ENCODE measurements around the gene KCNK4. TPM values are rescaled to one million over a fixed set of nuclear protein-coding genes. Genes with fewer than 3 reads are reported as not detected.

The KCNK4 gene
- total RNA-seq, 1 donor from 2014 or later = not detected

DNA sequence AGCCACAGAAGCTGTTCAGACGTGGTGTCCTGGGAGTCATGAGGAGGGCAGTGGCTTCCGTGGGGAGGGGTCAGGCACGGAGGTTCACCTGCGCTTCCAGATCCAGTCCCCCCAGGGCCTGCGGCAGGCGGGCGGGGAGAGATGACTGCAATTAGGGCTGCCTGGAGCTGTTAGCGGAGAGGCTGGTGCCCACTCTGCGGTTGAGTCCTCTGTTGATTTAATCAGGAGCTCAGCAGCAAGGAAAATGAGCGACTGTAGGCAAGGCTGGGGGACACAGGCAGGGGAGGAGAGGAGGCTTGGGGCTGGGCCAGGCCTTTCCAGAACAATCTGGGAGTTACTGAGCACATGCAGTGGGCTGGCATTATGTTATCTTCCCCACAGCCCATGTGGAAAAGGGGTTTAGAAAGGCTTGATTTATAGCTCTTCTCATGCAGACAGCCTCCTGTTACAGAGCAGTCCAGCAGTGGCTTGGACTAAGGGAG lies 26.7 kb upstream of the KCNK4 start:
- Histone ChIP-seq H3K4me1 (peaks cover 11 to 23% of the 10 kb centered on the region in 2 donors), H3K9me3 (no peaks in the 10 kb centered on the region), H3K27ac (no peak overlapping the region), H3K27me3 (no peaks in the 10 kb centered on the region), H3K4me3 (no peak overlapping the region), H3K36me3 (peaks cover 58 to 74% of the 10 kb centered on the region in 2 donors)
- intact Hi-C loops (cut with DNase I) = no loop called here
- TF ChIP-seq, protein P1, sequence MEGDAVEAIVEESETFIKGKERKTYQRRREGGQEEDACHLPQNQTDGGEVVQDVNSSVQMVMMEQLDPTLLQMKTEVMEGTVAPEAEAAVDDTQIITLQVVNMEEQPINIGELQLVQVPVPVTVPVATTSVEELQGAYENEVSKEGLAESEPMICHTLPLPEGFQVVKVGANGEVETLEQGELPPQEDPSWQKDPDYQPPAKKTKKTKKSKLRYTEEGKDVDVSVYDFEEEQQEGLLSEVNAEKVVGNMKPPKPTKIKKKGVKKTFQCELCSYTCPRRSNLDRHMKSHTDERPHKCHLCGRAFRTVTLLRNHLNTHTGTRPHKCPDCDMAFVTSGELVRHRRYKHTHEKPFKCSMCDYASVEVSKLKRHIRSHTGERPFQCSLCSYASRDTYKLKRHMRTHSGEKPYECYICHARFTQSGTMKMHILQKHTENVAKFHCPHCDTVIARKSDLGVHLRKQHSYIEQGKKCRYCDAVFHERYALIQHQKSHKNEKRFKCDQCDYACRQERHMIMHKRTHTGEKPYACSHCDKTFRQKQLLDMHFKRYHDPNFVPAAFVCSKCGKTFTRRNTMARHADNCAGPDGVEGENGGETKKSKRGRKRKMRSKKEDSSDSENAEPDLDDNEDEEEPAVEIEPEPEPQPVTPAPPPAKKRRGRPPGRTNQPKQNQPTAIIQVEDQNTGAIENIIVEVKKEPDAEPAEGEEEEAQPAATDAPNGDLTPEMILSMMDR (IDR thresholded peaks at IDR 0.05) = no peak
- DNase-seq (ENCODE audit: low spot score in 2 of 2) = no peak

DNA sequence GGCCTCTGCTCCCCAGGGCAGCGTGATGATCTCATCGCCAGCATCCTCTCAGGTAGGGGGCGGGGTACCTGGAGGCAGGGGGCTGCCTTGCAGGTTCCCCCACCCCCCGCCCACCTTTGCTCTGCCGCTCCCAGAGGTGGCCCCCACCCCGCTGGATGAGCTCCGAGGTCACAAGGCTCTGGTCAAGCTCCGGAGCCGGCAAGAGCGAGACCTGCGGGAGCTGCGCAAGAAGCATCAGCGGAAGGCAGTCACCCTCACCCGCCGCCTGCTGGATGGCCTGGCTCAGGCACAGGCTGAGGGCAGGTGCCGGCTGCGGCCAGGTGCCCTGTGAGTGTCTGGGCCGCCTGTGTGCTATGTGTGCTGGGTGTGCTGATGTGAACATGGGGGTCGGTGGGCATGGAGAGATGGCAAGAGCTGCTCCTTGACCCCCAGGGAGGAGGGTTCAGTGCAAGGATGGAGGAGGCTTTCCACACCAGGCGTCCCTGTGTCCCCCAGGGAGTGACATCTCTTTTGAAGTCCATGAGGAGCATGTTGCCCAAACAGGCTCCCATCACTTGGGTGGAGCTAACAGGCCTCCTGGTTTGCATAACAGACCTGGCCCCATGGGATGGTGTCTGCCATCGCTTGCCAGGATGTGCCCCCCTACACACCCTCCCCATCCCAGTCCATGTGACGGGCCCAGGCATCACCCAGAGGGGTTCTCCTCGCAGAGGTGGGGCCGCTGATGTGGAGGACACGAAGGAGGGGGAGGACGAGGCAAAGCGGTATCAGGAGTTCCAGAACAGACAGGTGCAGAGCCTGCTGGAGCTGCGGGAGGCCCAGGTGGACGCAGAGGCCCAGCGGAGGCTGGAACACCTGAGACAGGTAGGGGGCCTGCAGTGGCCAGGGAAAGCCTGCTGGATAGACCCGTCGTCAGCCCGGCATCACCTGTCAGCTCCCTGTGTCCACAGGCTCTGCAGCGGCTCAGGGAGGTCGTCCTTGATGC lies 25.6 kb upstream of the KCNK4 start:
- H3K36me3 ChIP-seq = peaks cover 48 to 65% of the 10 kb centered on the region in 2 donors
- TF ChIP-seq, protein P1 (IDR thresholded peaks at IDR 0.05) = no peak
- no peaks in the 10 kb centered on the region for H3K27me3 ChIP-seq
- H3K4me3 ChIP-seq = no peak overlapping the region
- H3K4me1 ChIP-seq = peaks cover 11 to 23% of the 10 kb centered on the region in 2 donors
- DNase-seq (ENCODE audit: low spot score in 2 of 2) = no peak
- no peaks in the 10 kb centered on the region for H3K9me3 ChIP-seq
- intact Hi-C loops (cut with DNase I) = no loop called here
- H3K27ac ChIP-seq = no peak overlapping the region

DNA sequence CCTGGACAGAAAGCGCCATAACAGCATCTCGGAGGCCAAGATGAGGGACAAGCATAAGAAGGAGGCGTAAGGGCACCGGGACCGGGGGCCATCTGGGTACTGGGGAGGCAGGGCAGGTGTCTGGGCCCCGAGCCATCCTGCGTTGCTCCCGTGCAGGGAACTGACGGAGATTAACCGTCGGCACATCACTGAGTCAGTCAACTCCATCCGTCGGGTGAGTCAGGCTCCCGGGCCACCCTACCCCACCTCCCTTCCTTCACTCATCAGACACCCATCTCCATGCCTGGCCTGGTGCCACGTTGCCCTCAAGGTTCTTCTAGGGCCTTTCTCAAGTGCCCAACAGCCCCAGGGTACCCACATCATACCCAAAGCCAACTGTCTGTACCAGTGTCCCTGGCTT lies 24.8 kb upstream of the KCNK4 start:
- Histone ChIP-seq H3K27ac (no peak overlapping the region), H3K9me3 (no peaks in the 10 kb centered on the region), H3K4me3 (no peak overlapping the region), H3K36me3 (peaks cover 47 to 59% of the 10 kb centered on the region in 2 donors), H3K27me3 (no peaks in the 10 kb centered on the region), H3K4me1 (peaks cover 11 to 23% of the 10 kb centered on the region in 2 donors)
- intact Hi-C loops (cut with DNase I) = no loop called here
- TF ChIP-seq, protein P1 (IDR thresholded peaks at IDR 0.05) = no peak
- no peak for DNase-seq (ENCODE audit: low spot score in 2 of 2)

GRCh38 chr11:64267207-64267945 lies 23.7 kb upstream of the KCNK4 start:
- intact Hi-C loops (cut with DNase I) = no loop called here
- Histone ChIP-seq H3K27ac (peak overlapping the region; percentile 90 to 98), H3K36me3 (peaks cover 37 to 49% of the 10 kb centered on the region in 2 donors), H3K9me3 (no peaks in the 10 kb centered on the region), H3K4me1 (peaks cover 17 to 32% of the 10 kb centered on the region in 2 donors), H3K27me3 (no peaks in the 10 kb centered on the region), H3K4me3 (no peak overlapping the region)
- DNase-seq (ENCODE audit: low spot score in 2 of 2) = no peak
- TF ChIP-seq, protein P1 (IDR thresholded peaks at IDR 0.05) = no peak

DNA sequence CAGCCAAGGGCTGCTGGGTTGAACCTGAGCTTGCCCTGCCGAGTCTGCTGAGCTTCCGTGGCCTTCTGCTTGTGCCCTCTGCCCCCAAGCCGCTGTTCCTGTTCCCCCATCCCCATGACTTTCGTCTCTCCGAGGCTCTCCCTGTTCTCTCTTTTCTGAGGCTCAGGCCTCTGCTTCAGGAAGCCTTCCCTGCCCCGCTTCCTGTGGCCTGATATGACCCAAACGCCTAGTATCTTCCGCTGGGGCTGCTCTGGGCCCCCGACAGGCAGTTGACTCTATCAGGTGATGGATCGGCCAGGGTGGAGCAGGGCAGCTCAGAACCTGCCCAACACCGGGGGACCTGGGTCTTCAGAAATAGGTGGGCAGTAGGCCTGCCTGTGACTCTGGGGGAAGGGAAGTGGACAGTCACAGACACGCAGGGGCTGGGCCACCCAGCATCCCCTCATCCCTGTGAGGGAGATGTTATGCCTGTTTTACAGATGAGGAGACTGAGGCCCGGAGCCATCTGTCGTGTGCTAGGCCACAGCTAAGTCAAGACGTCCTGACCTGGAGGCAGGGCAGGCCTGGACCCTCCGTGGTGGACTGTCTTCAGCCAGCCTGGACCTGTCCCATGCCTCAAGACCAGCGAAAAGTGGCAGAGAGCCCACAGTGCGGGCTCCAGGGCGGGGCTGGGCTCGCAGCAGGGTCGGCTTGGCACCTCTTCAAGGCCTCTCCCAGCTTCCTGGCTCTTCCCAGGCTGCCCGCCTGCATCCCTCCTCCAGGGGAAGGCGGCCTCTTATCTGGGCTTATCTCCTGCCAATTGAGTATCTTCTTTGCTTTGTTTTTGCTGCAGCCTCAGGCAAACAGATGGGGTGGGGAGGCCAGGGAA lies 22.8 kb upstream of the KCNK4 start:
- Histone ChIP-seq H3K9me3 (no peaks in the 10 kb centered on the region), H3K36me3 (peaks cover 28 to 40% of the 10 kb centered on the region in 2 donors), H3K4me3 (peak overlapping the region; percentile 71 to 99), H3K4me1 (peaks cover 17 to 32% of the 10 kb centered on the region in 2 donors), H3K27me3 (no peaks in the 10 kb centered on the region), H3K27ac (peak overlapping the region; percentile 90 to 98)
- intact Hi-C loops (cut with DNase I) = no loop called here
- DNase-seq (ENCODE audit: low spot score in 2 of 2) = no peak
- TF ChIP-seq, protein P1 (IDR thresholded peaks at IDR 0.05) = no peak

All from ascending aorta (tissue), 2 donors.